ENCODE measurements around the gene MLLT3. TPM values are rescaled to one million over a fixed set of nuclear protein-coding genes. Genes with fewer than 3 reads are reported as not detected.

MLLT3 gene
- total RNA-seq, 1 experiment from 2014 or later, result 24.2 TPM

GRCh38 chr9:20295555-20295954 is 326.7 kb downstream of the MLLT3 start:
- no peaks in the 10 kb centered on the region for H3K9me3 ChIP-seq (ENCODE audit: low read depth, low read length, poor library complexity, severe bottlenecking)
- intact Hi-C loops (cut with micrococcal nuclease; ENCODE audit: unreplicated experiment), result no loop called here
- no TSS peak for BruUV-seq (replicated peaks)
- H3K36me3 ChIP-seq (ENCODE audit: insufficient read depth, low read length, poor library complexity, severe bottlenecking), result no peaks in the 10 kb centered on the region
- TF ChIP-seq CTCF (conservative IDR thresholded peaks at IDR 0.05; ENCODE audit: low read depth, low read length) (no peak), EZH2 (IDR thresholded peaks at IDR 0.05; ENCODE audit: borderline replicate concordance, low read depth, low read length, poor library complexity, severe bottlenecking) (no peak)
- no peak overlapping the region for H3K27ac ChIP-seq (ENCODE audit: low read depth, low read length, poor library complexity, severe bottlenecking)
- no peaks in the 10 kb centered on the region for H3K4me1 ChIP-seq (ENCODE audit: insufficient read depth, low read length, poor library complexity, severe bottlenecking)
- no peaks in the 10 kb centered on the region for H3K27me3 ChIP-seq (replicated peaks; ENCODE audit: insufficient read depth, low read depth, low read length, poor library complexity)
- H3K4me3 ChIP-seq (ENCODE audit: low read depth, low read length, poor library complexity, severe bottlenecking), result no peak overlapping the region
- DNase-seq (ENCODE audit: low spot score), result no peak
- ChIA-PET POLR2A (ENCODE audit: low non-redundant PET) (no interaction called here), CTCF (no interaction called here)

- no peaks in the 10 kb centered on the region for H3K4me1 ChIP-seq (ENCODE audit: insufficient read depth, low read length, poor library complexity, severe bottlenecking)
- DNase-seq (ENCODE audit: low spot score), result no peak
- no peaks in the 10 kb centered on the region for H3K36me3 ChIP-seq (ENCODE audit: insufficient read depth, low read length, poor library complexity, severe bottlenecking)
- H3K9me3 ChIP-seq (ENCODE audit: low read depth, low read length, poor library complexity, severe bottlenecking), result no peaks in the 10 kb centered on the region
- no peak overlapping the region for H3K4me3 ChIP-seq (ENCODE audit: low read depth, low read length, poor library complexity, severe bottlenecking)
- CTCF ChIA-PET, result no interaction called here
- POLR2A ChIA-PET (ENCODE audit: low non-redundant PET), result no interaction called here
- no TSS peak for BruUV-seq (replicated peaks)
- TF ChIP-seq CTCF (conservative IDR thresholded peaks at IDR 0.05; ENCODE audit: low read depth, low read length) (no peak), EZH2 (IDR thresholded peaks at IDR 0.05; ENCODE audit: borderline replicate concordance, low read depth, low read length, poor library complexity, severe bottlenecking) (no peak)
- intact Hi-C loops (cut with micrococcal nuclease; ENCODE audit: unreplicated experiment), result no loop called here
- H3K27ac ChIP-seq (ENCODE audit: low read depth, low read length, poor library complexity, severe bottlenecking), result no peak overlapping the region
- no peaks in the 10 kb centered on the region for H3K27me3 ChIP-seq (replicated peaks; ENCODE audit: insufficient read depth, low read depth, low read length, poor library complexity)
These were observed 328.1 kb downstream of the MLLT3 start for GRCh38 chr9:20294046-20294750.

DNA sequence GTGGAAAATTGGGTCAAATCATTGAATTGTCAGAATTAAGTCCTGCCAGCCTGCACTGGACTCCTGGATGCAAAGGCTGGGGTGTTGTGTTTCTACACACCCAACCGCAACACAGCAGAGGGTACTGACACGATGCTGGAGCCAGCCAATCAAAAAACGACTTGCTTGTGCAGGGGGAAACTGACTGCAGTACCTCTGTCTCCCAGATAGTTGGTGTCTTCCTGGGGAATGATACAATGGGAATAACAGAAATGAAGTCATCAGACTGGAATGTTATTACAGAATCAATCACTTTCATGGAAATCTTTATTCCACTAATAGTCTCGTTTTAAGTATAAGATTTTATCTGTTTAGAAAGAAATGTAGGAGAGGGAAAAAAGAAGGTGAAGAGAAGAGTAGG is 330.3 kb downstream of the MLLT3 start:
- no TSS peak for BruUV-seq (replicated peaks)
- no peaks in the 10 kb centered on the region for H3K36me3 ChIP-seq (ENCODE audit: insufficient read depth, low read length, poor library complexity, severe bottlenecking)
- no peaks in the 10 kb centered on the region for H3K9me3 ChIP-seq (ENCODE audit: low read depth, low read length, poor library complexity, severe bottlenecking)
- H3K27ac ChIP-seq (ENCODE audit: low read depth, low read length, poor library complexity, severe bottlenecking), result no peak overlapping the region
- intact Hi-C loops (cut with micrococcal nuclease; ENCODE audit: unreplicated experiment), result no loop called here
- POLR2A ChIA-PET (ENCODE audit: low non-redundant PET), result no interaction called here
- TF ChIP-seq CTCF (conservative IDR thresholded peaks at IDR 0.05; ENCODE audit: low read depth, low read length), result 0 out of 2 replicates have a peak, but pooled peaks have one; percentile 19
- TF ChIP-seq EZH2 (IDR thresholded peaks at IDR 0.05; ENCODE audit: borderline replicate concordance, low read depth, low read length, poor library complexity, severe bottlenecking), result no peak
- no peaks in the 10 kb centered on the region for H3K4me1 ChIP-seq (ENCODE audit: insufficient read depth, low read length, poor library complexity, severe bottlenecking)
- H3K27me3 ChIP-seq (replicated peaks; ENCODE audit: insufficient read depth, low read depth, low read length, poor library complexity), result no peaks in the 10 kb centered on the region
- H3K4me3 ChIP-seq (ENCODE audit: low read depth, low read length, poor library complexity, severe bottlenecking), result no peak overlapping the region
- CTCF ChIA-PET, result interaction anchor here (0.6 kb wide), 1 partner anchor 380 kb away, joined by 4 read pairs; no protein-coding TSS in a partner anchor
- peak; percentile 16 for DNase-seq (ENCODE audit: low spot score)

Small RNAs within 50 kb of the gene (microRNA-seq; reads per million reads assigned to microRNA genes)
- gene MIR4473 (48.5 reads per million, percentile 56 among the genes with 10 or more reads in this experiment), gene MIR4474 (3.0 reads per million, percentile 6 among the genes with 10 or more reads in this experiment)

Other genes starting within 250 kb of the MLLT3 start
- gene FOCAD, start 61.8 kb upstream of the MLLT3 start, total RNA-seq (2021), result 42.7 and 42.8 TPM in 2 replicates